Measurements from ENCODE around the gene ZNF212. TPM values are rescaled to one million over a fixed set of nuclear protein-coding genes. Genes with fewer than 3 reads are reported as not detected.

Gene ZNF212
- total and polyA plus RNA-seq, 9 of the 15 experiments (the other 6 are each of a cell fraction or from before 2014, with no cell fraction given) = 1.8 to 21.4 (median 7.2) TPM

DNA sequence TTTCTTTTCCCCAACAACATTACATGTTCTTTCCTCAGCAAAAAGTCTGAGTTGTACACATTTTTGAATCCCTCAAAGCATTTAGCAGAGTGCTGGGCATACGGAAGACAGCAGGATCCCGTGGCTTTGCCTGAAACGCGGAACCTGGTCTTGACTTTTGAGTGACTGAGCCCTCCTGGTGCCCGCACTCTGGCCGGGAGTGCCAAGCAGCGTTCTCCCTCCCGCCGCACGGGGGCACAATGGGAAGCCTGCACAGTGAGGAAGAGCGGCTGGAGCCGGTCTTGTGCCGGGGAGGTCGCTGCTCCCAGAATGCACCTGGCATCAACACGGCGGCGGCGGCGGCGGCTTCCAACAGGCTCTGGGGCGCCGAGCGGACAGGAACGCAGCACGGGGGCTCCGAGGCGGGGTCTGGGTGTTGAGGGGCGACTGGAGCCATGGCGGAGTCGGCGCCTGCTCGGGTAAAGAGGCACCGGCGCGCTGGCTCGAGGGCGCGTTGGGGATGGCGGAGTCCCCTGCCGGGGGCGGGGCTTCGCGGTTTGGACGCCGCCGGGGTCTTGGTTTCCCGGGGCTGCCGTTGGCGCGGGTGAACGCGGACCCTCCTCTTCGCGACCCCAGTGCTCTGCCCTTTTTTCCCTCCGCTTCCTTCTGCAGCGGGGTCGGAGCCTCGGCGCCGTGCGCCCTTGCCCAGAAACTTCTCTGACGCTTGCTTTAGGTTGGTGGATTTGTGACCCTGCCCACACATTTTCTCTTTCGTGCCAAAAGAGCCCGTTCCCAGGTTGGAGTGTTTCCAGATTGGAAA is at the start of gene ZNF212 (continued):
- TF ChIP-seq, protein P1, sequence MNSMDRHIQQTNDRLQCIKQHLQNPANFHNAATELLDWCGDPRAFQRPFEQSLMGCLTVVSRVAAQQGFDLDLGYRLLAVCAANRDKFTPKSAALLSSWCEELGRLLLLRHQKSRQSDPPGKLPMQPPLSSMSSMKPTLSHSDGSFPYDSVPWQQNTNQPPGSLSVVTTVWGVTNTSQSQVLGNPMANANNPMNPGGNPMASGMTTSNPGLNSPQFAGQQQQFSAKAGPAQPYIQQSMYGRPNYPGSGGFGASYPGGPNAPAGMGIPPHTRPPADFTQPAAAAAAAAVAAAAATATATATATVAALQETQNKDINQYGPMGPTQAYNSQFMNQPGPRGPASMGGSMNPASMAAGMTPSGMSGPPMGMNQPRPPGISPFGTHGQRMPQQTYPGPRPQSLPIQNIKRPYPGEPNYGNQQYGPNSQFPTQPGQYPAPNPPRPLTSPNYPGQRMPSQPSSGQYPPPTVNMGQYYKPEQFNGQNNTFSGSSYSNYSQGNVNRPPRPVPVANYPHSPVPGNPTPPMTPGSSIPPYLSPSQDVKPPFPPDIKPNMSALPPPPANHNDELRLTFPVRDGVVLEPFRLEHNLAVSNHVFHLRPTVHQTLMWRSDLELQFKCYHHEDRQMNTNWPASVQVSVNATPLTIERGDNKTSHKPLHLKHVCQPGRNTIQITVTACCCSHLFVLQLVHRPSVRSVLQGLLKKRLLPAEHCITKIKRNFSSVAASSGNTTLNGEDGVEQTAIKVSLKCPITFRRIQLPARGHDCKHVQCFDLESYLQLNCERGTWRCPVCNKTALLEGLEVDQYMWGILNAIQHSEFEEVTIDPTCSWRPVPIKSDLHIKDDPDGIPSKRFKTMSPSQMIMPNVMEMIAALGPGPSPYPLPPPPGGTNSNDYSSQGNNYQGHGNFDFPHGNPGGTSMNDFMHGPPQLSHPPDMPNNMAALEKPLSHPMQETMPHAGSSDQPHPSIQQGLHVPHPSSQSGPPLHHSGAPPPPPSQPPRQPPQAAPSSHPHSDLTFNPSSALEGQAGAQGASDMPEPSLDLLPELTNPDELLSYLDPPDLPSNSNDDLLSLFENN (IDR thresholded peaks at IDR 0.05; ENCODE audit: low read depth in 2 of 2, low read length in 2 of 2) = no peak; a peak in 1 of 4 replicates
- TF ChIP-seq BCL6 (CRISPR knock-in tag; IDR thresholded peaks at IDR 0.05) = no peak
- peak; percentile 70; the same call in 1 of the 2 replicates for TF ChIP-seq SOX6 (IDR thresholded peaks at IDR 0.05)
- 0 out of 2 replicates have a peak, but pooled peaks have one; percentile 36 for TF ChIP-seq ZFX (CRISPR knock-in tag; IDR thresholded peaks at IDR 0.05)
- TF ChIP-seq GABPB2 (CRISPR knock-in tag; conservative IDR thresholded peaks at IDR 0.05) = no peak
- no peak for TF ChIP-seq ETV6 (IDR thresholded peaks at IDR 0.05; ENCODE audit: borderline replicate concordance in 1 of 2, low read depth in 2 of 2, low read length in 1 of 2)
- no peak; the same call in 1 of the 2 replicates for TF ChIP-seq ETV6 (CRISPR knock-in tag; IDR thresholded peaks at IDR 0.05; ENCODE audit: borderline replicate concordance)
- no peak for TF ChIP-seq ZNF668 (CRISPR knock-in tag; IDR thresholded peaks at IDR 0.05)
- TF ChIP-seq BMI1 (IDR thresholded peaks at IDR 0.05; ENCODE audit: low read length) = 0 out of 2 replicates have a peak, but pooled peaks have one; percentile 15
- peak; percentile 55 for TF ChIP-seq TBP (optimal IDR thresholded peaks at IDR 0.05; ENCODE audit: low read depth, low read length)
- TF ChIP-seq TAL1 (IDR thresholded peaks at IDR 0.05) = no peak
- no peak for TF ChIP-seq POLR3G (IDR thresholded peaks at IDR 0.05; ENCODE audit: extremely low read depth, insufficient read length, insufficient replicate concordance)
- no peak for TF ChIP-seq ZNF699 (CRISPR knock-in tag; IDR thresholded peaks at IDR 0.05; ENCODE audit: insufficient replicate concordance)
- TF ChIP-seq, protein P2, sequence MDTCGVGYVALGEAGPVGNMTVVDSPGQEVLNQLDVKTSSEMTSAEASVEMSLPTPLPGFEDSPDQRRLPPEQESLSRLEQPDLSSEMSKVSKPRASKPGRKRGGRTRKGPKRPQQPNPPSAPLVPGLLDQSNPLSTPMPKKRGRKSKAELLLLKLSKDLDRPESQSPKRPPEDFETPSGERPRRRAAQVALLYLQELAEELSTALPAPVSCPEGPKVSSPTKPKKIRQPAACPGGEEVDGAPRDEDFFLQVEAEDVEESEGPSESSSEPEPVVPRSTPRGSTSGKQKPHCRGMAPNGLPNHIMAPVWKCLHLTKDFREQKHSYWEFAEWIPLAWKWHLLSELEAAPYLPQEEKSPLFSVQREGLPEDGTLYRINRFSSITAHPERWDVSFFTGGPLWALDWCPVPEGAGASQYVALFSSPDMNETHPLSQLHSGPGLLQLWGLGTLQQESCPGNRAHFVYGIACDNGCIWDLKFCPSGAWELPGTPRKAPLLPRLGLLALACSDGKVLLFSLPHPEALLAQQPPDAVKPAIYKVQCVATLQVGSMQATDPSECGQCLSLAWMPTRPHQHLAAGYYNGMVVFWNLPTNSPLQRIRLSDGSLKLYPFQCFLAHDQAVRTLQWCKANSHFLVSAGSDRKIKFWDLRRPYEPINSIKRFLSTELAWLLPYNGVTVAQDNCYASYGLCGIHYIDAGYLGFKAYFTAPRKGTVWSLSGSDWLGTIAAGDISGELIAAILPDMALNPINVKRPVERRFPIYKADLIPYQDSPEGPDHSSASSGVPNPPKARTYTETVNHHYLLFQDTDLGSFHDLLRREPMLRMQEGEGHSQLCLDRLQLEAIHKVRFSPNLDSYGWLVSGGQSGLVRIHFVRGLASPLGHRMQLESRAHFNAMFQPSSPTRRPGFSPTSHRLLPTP (IDR thresholded peaks at IDR 0.05; ENCODE audit: borderline replicate concordance, extremely low read depth, insufficient read length) = no peak
- peak; percentile 89 for TF ChIP-seq POLR2A (conservative IDR thresholded peaks at IDR 0.05)
- TF ChIP-seq ELF4 (CRISPR knock-in tag; IDR thresholded peaks at IDR 0.05) = no peak
- TF ChIP-seq TAF1 (IDR thresholded peaks at IDR 0.05; ENCODE audit: control insufficient read depth, extremely low read depth, insufficient read depth, low read length, severe bottlenecking) = peak; percentile 79
- TF ChIP-seq HNRNPLL (IDR thresholded peaks at IDR 0.05; ENCODE audit: low read depth, low read length, poor library complexity, severe bottlenecking) = peak; percentile 37
- peak; percentile 76 for TF ChIP-seq KAT2B (IDR thresholded peaks at IDR 0.05; ENCODE audit: low read depth, low read length)
- TF ChIP-seq ATF1 (CRISPR knock-in tag; IDR thresholded peaks at IDR 0.05) = no peak
- TF ChIP-seq ATF1 (tag; IDR thresholded peaks at IDR 0.05) = peak; percentile 83
- TF ChIP-seq, protein P3, sequence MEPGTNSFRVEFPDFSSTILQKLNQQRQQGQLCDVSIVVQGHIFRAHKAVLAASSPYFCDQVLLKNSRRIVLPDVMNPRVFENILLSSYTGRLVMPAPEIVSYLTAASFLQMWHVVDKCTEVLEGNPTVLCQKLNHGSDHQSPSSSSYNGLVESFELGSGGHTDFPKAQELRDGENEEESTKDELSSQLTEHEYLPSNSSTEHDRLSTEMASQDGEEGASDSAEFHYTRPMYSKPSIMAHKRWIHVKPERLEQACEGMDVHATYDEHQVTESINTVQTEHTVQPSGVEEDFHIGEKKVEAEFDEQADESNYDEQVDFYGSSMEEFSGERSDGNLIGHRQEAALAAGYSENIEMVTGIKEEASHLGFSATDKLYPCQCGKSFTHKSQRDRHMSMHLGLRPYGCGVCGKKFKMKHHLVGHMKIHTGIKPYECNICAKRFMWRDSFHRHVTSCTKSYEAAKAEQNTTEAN (CRISPR knock-in tag; IDR thresholded peaks at IDR 0.05) = no peak

All from K562 (cell line).